SK-N-SH (cell line): Measurements from ENCODE around the gene ASIC4.

Source experiments
- EP300 ChIP-seq, 2 experiments: IDR thresholded peaks; 2 replicates each; pipeline versions ENCODE4 v1.4.0 to v1.6.1; 2012; ENCODE audit warnings: borderline replicate concordance in 1 of 2, low read depth in 1 of 2, low read length in 1 of 2
- EZH2phosphoT487 ChIP-seq: fragments of 200-600 bp; sonication (generic); IDR thresholded peaks from 2 replicates; pipeline ENCODE4 v1.6.1; 2017; ENCODE audit warnings: low read depth, mixed run types, mild to moderate bottlenecking, antibody characterized with exemption, moderate library complexity, borderline replicate concordance
- GABPA ChIP-seq: IDR thresholded peaks from 2 replicates; pipeline ENCODE4 v1.4.0; 2012; ENCODE audit warnings: low read depth, mild to moderate bottlenecking
- NFIC ChIP-seq: IDR thresholded peaks from 2 replicates; pipeline ENCODE4 v1.4.0; 2012; ENCODE audit warnings: borderline replicate concordance
- TEAD4 ChIP-seq: IDR thresholded peaks from 2 replicates; pipeline ENCODE4 v1.4.0; 2012; ENCODE audit warnings: mild to moderate bottlenecking, borderline replicate concordance; ENCODE audit not compliant: insufficient read depth
- TF ChIP-seq, protein P1 (sequence below): fragments of 200-600 bp; sonication (generic); IDR thresholded peaks from 2 replicates; pipeline ENCODE4 v1.6.1; 2017; ENCODE audit warnings: antibody characterized with exemption, mild to moderate bottlenecking, moderate library complexity
- TF ChIP-seq, protein P2 (sequence below): fragments of 150-350 bp; IDR thresholded peaks from 2 replicates; pipeline ENCODE4 v1.6.1; 2016; ENCODE audit warnings: mild to moderate bottlenecking, low read depth, low read length
- TF ChIP-seq, protein P3 (sequence below): IDR thresholded peaks from 2 replicates; pipeline ENCODE4 v1.4.0; 2012; ENCODE audit warnings: low read depth

DNA sequence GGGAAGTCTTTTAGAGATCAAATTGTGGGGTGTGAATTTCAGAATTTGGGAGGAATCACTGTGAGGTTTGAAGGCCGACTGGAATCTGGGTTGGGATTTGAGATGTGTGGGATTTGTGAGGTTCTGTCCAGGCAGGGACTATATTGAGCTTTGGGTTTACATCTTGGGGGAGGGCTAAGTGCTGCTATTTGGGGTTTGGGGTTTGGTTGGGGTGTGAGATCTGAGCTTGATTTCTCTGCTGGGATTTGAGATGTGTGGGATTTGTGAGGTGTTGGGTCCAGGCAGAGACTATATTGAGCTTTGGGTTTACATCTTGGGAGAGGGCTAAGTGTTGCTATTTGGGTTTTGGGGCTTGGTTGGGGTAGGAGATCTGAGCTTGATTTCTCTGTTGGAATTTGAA is 14.7 kb upstream of the ASIC4 start:
- TF ChIP-seq, protein P1, sequence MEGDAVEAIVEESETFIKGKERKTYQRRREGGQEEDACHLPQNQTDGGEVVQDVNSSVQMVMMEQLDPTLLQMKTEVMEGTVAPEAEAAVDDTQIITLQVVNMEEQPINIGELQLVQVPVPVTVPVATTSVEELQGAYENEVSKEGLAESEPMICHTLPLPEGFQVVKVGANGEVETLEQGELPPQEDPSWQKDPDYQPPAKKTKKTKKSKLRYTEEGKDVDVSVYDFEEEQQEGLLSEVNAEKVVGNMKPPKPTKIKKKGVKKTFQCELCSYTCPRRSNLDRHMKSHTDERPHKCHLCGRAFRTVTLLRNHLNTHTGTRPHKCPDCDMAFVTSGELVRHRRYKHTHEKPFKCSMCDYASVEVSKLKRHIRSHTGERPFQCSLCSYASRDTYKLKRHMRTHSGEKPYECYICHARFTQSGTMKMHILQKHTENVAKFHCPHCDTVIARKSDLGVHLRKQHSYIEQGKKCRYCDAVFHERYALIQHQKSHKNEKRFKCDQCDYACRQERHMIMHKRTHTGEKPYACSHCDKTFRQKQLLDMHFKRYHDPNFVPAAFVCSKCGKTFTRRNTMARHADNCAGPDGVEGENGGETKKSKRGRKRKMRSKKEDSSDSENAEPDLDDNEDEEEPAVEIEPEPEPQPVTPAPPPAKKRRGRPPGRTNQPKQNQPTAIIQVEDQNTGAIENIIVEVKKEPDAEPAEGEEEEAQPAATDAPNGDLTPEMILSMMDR: no peak
- TF ChIP-seq EZH2phosphoT487 (no peak), TEAD4 (no peak), NFIC (no peak), EP300 (IDR thresholded peaks at IDR 0.05; ENCODE audit: borderline replicate concordance in 1 of 2, low read depth in 1 of 2, low read length in 1 of 2) (no peak), GABPA (no peak)
- TF ChIP-seq, protein P2, sequence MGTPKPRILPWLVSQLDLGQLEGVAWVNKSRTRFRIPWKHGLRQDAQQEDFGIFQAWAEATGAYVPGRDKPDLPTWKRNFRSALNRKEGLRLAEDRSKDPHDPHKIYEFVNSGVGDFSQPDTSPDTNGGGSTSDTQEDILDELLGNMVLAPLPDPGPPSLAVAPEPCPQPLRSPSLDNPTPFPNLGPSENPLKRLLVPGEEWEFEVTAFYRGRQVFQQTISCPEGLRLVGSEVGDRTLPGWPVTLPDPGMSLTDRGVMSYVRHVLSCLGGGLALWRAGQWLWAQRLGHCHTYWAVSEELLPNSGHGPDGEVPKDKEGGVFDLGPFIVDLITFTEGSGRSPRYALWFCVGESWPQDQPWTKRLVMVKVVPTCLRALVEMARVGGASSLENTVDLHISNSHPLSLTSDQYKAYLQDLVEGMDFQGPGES: no peak
- TF ChIP-seq, protein P3, sequence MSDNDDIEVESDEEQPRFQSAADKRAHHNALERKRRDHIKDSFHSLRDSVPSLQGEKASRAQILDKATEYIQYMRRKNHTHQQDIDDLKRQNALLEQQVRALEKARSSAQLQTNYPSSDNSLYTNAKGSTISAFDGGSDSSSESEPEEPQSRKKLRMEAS: no peak
